IPS DF 4.7 (cell line): ENCODE results near the gene KIAA1671.

Source experiments
- DNase-seq: peaks from one replicate; pipeline ENCODE4 v3.0.0-alpha.2; 2013; ENCODE audit warnings: low spot score; ENCODE audit errors: extremely low read depth

KIAA1671 gene

DNA sequence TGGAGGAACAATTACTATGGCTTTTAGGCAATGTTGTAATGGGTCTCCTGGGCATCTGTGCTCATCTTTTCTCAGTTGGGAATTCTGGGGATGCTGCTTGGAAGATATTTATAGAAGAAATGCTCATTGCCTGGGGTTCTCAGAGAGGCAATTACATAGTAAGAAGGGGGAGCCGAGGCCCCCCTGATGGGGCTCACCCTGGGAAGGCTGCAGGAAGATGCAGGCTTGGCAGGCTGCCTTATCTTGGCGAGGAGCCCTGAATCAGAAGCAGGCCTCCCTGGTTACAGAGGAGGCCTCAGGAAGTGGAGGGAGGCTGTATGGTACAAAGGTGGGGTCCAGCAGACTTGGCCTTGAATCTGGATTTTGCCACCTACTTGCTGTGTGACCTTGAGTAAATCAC lies 186.5 kb downstream of the KIAA1671 start:
- DNase-seq = no peak

DNA sequence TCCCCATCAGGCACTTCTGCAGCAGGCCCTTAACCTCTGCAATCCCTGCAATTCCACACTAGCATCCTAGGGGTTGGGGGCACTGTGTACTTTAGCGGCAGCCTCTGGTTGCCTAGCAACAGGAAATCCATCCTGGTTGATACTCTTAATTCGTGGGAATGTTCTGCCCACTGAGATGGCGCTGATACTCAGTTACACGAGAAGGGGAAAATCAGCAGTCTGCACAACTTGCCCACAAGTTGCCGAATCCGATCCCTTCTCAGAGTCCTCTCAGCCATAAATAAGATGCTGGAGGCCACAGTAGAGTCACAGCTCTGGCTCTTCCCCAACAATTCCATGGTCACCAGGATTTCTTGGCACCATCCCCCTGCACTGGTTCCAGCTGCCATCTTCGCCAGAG lies 189.6 kb downstream of the KIAA1671 start:
- DNase-seq = no peak

DNA sequence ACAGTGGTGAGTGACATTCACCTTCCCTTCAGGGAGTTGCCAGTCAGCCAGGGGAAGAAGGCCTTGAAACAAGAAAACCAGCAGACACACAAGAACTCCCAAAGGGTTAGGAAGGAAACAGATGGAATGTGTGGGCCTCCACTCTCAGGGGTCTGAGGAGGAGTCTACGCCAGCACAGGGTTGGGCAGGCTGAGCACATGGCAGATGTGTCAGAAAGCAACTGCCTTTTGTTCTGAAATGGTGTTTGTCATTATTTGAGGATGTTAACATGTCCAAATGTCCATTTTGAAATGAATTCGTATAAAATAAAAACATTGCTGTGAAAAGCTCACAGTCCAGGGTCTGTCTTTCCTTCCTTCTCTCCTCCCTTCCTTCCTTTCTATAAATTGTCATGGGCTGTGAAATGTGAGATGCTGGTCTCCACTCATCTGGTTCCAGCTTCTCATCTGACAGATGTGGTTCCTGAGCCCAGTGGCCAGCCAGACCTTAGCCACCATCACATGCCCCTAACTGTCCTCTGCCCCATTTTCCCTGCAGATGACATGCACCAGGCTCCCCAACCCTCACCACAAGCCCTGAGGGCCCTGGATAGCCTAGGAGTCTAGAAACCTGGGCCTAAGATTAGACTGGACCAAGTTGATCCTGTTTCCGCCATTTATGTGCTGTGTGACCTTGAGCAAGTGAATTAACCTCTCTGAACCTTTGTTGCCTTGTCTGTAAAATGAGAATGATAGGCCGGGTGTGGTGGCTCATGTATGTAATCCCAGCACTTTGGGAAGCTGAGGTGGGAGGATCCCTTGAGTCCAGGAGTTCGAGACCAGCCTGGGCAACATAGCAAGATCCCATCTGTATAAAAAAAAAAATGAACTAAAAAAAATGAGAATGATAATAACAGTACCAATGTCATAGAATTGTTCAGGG lies 190.9 kb downstream of the KIAA1671 start:
- DNase-seq = no peak

DNA sequence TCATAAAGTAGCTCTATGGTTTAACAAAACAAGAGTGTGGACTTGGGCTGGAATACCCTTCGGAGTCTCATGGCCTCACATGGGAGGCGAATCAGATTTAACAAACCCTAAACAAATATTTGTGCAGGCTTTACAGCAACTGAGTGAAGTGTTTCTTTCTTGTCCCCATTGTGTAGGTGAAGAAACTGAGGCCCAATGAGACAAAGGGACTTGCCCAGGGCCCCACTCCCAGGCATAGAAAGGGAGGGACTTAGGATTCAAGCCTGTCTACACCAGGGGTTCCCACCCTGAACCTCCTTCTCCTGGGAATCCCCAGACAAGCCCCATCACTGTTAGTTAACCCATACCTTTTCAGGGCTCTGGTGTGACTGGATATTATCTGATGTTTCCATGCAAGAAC lies 192.0 kb downstream of the KIAA1671 start:
- no peak for DNase-seq

DNA sequence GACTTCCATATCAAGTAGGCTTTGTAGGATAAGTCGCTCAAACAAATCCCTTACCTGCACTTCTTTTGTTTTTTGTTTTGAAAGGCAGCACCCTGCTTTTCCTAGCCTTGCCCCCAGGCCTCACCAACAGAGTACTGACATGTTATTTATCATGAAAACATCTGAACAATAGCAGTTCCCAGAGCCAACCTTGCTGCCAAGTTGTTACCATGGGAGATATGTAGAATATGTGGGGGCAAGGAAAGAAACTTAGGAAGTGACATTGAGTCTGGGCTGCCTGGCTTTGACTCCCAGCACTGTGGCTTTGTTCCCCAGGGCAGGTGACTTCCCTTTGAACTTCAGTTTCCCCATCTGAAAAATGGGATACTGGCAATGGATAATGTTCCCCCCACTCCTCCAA lies 193.8 kb downstream of the KIAA1671 start:
- DNase-seq = no peak

DNA sequence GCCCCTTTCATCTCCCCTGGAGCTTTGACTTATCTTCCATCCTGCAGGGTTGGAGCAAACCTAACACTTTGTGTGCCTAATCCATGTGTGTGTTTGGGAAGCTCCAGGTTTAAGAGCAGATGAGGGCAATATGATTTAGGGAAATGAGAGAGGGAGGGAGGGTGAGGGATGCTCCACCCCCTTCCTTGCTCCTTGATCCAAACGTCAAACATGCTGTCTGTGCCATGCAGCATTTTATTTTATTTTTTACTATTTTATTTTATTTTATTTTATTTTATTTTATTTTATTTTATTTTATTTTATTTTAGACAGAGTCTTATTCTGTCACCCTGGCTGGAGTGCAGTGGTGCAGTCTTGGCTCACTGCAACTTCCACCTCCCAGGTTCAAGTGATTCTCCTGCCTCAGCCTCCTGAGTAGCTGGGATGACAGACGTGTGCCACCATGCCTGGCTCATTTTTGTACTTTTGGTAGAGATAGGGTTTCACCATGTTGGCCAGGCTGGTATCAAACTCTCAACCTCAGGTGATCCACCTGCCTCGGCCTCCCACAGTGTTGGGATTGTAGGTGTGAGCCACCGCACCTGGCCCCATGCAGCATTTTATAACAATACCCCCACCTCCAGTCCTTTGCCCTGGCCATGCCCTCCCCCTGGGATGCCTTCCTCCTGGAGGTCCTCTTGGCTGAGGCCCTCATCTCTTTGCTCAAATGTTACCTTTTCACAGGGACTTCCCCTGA lies 194.6 kb downstream of the KIAA1671 start:
- no peak for DNase-seq

DNA sequence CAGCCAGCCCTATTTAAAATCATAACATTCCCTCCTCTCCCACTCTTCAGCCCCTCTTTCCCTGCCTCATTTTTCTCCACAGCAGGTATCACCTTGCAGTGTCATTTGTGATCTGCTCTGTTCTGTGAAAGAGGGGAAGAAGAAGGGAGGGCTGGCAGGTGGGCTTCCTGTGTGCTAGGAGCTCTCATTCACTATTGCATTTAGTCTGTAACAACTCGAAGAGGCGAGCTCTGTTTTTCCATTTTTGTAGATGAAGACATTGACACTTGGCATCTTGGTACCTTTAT lies 195.1 kb downstream of the KIAA1671 start:
- no peak for DNase-seq

DNA sequence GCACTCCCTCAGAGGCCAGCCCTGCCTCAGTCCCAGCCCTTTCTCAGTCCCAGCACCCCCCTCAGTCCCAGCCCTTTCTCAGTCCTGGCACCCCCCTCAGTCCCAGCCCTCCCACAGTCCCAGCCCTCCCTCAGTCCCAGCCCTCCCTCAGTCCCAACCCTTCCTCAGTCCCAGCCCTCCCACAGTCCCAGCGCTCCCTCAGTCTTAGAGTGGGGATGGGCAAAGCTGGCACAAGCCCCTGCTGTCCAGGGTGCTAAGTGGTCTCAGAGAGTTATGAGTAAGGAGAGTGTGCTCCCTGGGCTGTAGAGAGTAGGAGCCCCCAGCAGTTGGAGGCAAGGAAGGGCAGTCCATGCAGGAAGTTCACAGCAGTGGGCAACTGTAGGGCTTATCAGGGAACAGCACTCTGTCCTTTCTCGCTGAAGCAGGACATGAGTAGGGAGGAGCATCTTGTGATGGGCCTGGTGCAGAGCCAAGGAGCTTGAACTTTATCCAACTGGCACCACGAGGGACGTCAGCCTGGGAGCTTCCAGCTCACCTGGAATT lies 195.7 kb downstream of the KIAA1671 start:
- no peak for DNase-seq

DNA sequence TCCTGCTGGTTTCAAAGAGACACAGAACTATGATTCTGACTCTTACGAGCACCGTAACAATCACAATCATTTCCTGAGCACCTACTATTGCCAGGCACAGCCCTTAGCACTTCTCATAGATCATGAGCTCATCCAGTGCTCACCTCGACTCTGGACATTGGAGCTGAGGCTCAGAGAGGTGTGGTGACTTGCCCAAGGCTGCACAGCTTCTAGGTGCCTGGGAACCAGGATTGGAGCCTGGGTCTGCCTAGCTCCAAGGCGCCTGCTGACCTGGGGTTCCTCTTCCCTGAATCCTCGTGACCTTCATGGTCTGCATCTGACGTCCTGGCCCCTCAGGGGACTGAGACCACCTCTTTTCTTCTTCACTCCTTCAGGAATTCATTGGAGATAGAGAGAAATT lies 196.5 kb downstream of the KIAA1671 start:
- DNase-seq = no peak

DNA sequence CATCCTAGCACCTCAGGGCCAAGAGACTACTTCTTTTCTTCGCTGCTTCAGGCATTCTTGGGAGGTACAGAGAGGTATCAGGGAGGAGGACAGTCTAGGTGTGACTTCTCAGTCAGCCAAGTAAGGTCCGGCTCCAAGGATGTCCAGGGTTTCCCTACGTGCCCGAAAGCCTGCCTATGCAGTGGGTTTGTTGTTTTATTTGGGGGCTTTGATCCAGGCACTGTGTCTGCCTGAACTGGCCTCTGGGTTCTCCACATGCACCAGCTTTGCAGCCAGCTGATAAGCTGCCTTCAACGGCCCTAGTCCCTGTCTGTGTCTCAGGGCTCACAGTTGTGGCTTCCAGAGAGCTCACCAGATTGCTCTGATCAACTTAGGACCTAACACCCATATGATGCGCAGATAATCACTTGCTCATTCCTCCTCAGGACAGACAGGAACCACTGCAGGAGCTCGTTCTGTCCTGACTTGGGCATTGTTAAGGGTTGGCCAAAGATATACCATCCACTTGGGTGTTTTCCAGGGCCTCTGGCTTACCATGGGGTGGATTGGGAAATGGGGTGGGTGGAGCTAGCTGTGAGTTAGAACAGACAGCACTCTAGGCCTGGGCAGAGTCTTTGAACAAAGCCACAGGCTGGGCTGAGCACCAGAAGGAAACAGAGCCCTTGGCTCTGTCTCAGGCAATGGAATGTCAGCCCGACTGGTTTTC lies 201.6 kb downstream of the KIAA1671 start:
- DNase-seq = no peak

DNA sequence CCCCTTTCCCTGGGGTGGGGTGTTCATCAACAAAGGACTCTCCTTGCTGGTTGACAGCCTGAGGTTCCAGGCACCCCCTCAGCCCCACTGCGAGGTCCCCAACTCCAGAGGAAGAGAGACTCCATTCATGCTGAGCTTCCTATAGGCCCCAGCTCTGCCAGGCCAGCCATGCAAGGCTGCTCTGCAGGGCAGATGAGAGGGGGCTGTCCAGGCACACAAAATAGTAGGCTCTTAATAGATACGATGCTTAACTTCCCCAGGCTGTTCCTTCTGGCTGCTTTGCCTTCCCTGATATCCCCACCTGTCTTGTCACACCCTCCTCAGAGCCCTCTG lies 202.1 kb downstream of the KIAA1671 start:
- DNase-seq = no peak

DNA sequence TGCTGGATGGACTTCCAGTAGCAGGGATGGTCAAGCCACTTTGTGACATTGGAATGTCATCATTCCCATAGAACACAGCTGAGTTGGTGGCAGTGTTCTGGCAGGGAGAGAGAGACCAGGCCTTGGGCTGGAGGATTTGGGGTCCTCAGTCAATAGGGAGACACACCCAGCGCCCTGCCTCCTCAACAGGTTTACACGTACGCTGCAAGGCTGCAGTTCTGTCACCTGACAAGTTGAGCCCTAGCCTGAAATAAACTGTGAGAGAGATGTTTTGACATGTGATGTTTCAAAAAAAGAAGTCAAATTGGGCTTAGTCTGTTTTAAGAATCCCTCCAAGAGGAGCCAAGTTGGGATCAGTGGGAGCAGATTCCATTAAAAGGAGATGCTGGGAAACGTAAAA lies 204.2 kb downstream of the KIAA1671 start:
- no peak for DNase-seq

DNA sequence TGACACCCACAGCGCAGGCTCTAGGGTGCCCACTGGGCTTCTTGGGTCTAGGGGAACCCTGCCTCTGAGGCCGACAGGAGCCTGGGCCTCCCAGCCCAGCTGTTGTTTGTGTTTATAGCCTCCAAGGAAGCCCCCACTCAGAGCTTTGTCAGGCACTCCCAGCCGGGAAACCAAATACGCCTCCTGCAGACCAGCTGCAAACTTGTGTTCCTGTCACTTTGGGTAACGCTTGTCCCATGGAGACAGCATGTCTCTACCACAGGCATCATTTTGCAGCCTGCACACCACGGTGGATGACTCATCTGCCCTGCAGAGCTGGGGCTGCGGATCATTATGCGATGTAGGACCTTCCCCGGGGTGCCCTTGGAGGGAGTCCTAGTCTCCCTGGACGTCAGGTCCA lies 206.5 kb downstream of the KIAA1671 start:
- DNase-seq = no peak

DNA sequence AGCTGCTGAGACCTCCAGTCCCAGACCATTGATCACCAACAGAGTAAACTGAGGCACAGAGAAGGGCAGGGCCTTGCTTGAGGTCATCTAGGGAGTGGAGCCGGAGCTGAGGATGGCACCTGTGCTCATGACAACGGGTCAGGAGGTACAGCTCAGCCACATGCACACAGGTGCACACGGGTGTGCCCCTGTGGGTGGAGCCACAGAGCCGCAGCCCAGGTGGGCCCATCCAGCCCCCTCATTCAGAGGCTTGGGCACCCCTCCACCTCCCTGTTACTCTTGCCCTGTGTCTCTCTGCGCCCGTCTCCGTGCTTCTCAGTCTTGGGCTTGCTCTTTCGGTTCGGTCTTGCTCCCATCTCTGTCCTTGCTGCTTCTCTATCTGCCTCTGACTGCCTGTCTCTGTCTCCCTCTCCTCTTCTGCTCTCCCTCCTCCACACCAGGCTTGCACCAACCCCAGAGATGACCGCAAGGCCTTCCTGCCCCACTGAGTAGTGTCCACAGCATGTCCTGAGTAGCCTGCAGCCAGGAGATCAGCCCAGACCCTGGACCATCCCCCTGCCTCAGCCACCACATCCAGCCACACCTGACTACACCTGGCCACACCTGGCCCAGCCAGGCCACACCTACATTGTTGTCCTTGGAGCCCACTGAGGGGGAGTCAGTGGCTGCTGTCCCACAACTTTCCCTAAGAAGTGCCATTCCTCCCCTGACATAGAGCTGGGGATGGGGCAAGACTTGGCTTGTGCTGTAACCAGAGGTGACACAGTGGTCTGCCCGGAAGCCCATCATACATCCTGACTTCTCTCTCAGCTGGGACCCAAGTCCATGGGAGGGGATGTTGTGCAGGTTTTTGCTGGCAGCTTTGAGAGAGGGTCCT lies 207.8 kb downstream of the KIAA1671 start:
- DNase-seq = no peak

DNA sequence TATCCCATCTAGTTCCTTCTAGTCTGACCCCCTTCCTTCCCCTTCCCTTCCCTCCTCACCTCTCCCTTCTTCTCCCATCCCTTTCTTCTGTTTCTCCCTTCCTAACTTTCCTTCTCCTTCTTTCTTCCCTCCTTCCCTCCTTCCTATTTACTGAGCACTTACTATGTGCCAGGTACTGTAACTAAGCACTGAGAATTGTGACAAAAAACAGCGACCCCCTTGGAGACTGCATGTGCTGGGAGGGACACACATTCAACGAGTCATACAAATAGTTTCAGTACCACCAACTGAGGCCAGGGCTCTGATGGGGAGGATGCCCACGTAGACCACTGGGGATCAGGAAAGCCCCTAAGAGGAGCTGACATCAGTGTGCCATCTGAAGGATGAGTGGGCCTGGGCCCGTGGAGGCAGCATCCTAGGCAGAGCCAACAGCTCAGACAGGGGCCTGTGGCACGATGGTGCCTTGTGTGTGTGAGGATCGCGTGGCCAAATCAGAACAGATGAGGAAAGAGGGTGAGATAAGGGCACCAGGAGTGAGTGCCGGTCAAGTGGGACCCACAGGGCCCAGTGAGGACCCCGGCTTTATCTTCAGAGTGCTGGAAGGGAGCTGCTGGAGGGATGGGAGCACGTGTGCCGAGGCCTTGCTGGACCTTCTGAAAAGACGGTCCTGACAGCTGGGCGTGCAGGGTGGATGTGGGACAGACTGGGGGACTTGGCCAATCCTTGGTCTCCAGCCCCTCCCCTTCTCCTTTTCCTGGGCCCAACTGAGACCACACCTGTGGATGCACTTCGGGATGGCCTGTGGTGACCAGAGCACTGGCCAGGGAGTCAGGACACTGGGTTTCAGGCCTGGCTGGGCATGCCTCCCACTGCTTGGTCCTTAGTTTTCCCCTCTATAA lies 208.8 kb downstream of the KIAA1671 start:
- no peak for DNase-seq

DNA sequence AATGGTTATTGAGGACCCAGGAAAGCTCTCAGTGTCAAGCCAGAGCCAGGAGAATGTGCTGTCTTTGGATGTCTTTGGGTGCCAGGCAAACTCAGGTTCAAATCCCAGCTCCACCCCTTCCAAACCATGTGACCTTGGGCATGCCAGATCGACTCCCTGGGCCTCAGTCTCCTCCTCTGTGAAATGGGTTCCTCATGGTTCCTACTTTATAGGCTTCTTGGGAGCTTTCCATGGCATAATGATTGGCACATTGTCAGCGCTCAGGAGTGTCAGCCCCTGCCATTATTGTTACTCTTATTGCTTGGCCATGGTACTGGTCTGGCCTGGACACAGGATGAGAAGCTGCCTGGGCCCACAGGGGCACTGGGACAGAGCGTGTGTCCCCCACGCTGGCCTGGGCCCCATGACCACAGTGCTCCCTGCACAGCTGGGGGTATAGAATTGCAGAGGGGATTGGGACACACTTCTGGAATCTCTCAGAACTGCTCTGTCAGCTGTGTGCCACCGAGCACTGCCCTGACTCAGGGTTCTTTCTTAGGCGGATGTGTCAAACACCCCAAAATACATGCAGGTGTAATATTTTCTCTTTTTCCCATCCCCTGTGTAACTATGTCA lies 209.5 kb downstream of the KIAA1671 start:
- no peak for DNase-seq

DNA sequence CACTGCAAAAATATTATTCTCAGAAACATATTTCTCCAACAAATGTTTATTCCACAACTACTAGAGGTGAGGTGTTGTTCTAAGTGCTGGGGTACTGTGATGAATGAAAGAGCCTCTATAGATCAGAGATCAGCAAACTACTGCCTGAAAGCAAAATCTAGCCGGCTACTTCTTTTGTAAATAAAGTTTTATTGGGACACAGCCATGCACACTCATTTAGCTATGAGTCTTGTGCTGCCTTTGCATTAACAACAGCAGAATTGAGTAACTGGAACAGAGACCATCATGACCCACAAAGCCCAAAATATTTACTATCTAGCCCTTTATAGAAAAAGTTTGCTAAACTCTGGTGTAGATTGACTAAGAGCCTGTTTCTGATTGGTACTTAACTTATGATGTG lies 210.0 kb downstream of the KIAA1671 start:
- DNase-seq = no peak

DNA sequence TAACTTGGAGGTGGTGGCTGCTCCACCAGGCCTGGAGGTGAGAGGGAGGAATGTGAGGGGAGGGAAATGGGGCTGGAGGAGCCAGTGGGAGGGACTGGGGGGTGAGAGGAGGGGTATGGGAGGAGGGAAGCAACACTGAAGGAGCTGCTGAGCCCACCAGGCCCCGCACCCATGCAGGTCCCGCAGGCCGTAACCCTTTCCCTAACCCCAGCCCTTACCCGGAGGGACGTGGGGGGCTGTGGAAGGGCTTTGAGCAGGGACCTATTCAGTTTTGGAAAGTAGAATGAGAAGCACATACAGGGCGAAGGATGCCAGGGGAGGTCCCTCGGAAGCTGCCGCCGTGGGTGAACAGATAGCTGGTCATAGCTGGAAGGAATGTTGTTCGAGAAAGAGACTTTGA lies 213.3 kb downstream of the KIAA1671 start:
- no peak for DNase-seq

DNA sequence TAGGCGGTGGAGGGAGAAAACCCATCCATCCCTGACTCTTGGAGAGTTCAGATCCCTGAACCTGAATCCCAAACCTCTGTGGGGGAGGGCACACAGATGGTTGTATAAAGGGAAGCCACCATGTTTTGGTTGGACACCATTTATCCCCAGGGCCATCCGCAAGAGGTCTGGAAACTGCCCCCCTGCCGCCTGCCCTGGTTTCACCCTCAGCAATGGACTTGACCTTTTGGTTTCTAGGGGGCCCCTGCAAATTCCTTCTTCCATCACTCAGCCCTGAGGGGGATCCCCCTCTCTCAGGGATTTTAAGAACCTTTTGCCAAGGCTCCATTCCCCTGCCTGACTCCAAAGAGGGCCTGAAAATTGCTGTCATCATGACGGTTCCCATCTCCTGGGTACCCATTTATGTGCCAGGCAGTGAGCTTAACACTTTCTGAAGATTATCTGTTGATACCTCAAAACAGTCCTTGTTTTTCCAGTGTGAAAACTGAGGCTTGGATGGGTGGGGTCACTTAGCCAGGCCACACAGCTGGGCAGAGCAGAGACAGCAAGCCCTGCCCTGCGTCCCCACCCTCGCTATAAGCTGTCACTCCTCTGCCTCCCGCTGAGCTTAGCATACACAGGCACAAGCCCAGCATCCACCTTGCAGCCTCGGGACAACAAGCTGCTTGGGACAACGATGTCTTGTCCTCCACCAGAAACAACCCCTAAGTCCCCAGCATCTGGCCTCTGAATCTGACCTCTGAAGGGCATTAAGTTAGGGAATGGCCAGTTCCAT lies 213.9 kb downstream of the KIAA1671 start:
- no peak for DNase-seq
